Measurements from ENCODE around the gene LSR.
A peak's percentile ranks its signal among the peaks of the same experiment; 100 is the strongest.

Gene LSR, protein sequence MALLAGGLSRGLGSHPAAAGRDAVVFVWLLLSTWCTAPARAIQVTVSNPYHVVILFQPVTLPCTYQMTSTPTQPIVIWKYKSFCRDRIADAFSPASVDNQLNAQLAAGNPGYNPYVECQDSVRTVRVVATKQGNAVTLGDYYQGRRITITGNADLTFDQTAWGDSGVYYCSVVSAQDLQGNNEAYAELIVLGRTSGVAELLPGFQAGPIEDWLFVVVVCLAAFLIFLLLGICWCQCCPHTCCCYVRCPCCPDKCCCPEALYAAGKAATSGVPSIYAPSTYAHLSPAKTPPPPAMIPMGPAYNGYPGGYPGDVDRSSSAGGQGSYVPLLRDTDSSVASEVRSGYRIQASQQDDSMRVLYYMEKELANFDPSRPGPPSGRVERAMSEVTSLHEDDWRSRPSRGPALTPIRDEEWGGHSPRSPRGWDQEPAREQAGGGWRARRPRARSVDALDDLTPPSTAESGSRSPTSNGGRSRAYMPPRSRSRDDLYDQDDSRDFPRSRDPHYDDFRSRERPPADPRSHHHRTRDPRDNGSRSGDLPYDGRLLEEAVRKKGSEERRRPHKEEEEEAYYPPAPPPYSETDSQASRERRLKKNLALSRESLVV

DNA sequence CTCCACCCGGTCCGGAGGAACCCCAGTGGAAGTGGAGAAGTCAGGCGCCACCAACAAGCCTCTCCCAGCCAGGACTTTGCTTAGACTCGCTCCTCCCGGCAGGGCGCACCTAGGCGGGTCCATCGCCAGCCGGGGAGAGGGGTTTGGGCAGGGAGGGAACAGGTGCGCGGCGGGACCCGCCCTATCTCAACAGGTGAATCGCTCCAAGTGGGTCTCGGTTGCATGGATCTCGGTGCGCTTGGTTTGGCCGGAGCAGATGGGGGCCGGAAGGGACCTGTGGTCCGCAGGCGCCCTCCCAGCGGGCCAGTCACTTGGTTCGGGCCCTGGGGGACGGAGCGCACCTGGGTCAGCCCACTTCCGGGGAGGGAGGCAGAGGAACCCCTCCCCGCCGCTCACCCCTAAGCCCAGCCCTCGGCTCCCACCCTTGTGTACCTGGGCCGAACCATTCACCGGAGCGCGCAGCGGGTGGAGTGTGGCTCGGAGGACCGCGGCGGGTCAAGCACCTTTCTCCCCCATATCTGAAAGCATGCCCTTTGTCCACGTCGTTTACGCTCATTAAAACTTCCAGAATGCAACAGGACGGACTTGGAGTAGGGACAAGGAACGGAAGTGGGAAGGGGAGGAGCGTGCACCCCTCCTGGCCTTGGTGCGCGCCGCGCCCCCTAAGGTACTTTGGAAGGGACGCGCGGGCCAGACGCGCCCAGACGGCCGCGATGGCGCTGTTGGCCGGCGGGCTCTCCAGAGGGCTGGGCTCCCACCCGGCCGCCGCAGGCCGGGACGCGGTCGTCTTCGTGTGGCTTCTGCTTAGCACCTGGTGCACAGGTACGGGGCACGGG is at the start of gene LSR:
Gene LSR (plus strand): TSS at position 693 of the 836 bp plus-strand sequence. CDS start 21 bp downstream, at position 714.
- DNase-seq: peak; percentile 97 to 99

DNA sequence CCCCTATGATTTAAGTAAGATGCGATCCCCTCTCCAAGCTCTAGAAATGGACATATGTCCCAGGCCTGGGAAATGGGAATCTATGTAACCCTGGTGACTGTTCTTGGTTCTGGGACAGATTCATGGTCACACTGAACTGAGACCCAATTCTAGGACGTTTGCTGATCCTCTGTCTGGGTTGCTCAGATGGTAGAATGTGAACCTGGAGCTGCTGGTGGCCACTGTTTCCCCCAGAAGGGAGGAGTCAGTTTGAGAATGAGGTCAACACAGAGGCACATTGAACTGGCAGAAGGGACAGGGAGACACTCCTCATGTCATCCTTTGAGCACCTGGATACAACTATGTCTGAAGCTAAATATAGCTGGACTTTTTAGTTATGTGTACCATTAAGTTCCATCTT is 49.3 kb upstream of the LSR start:
- no peak for DNase-seq

DNA sequence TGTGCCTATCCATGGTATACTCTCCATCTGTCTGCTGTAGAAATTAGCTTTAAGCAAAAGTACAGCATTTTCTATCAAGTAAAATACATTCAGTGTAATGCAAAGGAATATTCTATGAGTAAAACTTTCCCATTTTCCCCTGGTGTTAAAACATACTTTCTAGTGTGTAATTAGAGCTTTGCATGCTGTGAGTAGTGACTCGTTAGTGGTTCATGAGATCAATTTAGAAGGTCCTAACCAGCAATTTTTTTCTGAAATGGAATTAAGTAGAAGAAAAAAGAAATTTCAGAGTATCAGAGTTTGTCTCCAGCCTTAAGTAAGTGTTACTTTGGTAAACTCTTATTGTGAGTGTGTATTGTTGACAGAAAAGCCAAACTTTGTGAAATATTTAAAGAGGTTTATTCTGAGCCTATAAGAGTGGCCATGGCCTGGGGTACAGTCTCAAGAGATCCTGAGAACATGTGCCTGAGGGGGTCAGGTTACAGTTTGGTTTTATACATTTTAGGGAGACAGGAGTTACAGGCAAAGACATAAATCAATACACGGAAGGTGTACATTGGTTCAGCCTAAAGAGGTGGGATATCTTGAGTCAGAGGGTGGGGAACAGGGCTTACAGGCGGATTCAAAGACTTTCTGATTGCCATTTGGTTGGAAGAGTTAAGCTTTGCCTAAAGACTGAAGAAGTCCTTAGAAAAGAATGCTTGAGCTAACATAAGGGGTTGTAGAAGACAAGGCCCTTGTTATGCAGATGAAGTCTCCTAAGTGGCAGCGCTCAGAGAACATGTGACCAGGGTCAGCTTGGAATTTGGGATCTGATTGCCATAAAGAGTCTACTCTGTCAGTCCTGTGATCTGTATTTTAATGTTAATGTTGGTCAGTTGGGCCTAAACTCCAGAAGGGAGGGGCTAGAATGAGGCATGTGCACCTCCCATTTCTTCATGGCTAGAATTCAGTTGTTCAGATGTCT is 45.8 kb upstream of the LSR start:
- DNase-seq: no peak

DNA sequence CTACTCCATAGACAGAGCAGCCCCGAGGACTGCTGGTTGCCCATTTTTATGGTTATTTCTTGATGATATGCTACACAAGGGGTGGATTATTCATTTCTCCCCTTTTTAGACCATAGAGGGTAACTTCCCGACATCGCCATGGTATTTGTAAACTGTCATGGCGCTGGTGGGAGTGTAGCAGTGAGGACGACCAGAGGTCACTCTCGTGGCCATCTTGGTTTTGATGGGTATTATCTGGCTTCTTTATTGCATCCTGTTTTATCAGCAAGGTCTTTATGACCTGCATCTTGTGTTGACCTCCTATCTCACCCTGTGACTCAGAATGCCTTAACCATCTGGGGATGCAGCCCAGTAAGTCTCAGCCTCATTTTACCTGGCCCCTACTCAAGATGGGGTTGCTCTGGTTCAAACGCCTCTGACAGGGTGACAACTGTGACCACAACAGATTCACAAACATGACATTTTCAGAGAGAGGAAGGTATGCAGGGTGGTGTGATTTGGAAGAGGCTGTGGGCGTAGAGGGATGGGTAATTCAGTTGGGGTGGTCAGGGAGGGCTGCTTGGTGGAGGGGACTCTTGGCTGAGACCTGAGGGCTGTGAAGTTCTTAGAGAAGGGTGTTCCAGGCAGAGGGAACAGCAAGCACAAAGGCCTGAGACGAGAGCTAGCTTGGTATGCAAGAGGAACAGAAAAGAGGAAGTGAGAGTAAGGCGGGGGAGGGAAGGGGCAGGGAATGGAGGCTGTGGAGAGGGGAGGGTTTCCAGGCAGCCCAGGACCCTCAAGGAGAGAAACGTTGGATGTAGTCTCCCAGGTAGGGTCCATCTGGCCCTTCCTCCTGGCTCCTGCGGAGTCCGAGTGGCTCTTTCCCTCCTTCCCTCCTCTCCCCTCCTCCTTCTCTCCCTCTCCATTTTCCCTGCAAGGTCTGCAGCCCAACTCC is 43.7 kb upstream of the LSR start:
- DNase-seq: no peak

DNA sequence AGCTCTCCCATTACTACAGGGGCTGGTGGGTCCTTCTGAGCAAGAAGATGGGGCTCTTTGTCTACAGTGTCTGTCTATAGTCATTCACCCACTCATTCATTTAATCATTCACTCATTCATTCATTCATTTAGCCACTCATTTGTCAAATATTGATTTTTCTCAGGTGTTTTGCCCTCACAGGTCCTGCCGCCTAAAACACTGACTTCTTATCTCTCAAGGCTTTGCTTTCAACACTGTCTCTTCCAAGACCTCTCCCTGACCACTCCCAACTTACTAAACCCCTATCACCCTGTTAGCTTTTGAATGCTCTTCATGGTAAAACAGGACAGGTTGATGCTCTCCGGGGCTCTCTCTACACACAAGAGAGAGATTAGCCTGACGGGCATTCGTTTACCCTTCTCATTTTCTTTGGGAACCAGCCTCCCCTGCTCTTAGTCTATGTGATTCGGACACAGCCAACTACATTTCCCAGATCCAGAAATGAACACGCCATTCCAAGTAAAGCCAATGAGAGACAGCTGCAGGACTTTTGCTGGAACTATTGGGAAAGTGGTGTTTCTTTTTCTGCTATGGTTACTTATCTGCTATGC is 43.0 kb upstream of the LSR start:
- DNase-seq: no peak

DNA sequence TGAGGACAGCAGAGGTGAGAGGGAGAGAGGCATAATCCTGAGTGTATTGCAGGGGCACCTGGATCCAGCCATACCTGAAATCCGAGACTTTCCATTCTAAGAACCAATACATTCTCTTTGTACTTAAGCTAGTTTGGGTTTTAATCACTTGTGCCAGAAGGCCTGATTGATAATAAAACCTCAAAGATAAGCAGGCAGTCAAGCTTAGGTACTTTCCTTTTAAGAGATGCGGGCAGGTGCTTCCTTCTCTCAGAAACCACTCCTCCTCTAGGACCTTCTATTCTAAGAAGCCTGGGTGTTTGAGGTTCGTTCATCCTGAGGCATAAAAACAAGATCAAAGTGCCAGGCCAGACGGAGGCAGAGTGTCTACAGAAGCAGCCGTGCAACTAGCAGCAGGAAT is 42.4 kb upstream of the LSR start:
- no peak for DNase-seq

DNA sequence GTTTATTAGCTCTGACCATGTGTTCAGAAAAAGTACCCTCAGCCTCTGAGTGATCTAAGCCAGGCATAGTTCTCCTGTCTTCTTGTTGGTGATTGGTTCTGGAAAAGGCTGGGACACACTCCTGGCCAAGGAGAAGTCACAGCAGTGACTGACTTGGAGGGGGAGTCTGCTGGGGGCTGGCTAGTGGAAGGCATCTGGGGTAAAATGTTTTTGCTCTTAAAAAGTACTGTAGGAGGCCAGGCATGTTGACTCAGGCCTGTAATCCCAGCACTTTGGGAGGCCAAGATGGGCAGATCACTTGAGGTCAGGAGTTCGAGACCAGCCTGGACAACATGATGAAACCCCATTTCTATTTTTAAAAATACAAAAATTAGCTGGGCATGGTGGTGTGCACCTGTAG is 41.9 kb upstream of the LSR start:
- DNase-seq: no peak

DNA sequence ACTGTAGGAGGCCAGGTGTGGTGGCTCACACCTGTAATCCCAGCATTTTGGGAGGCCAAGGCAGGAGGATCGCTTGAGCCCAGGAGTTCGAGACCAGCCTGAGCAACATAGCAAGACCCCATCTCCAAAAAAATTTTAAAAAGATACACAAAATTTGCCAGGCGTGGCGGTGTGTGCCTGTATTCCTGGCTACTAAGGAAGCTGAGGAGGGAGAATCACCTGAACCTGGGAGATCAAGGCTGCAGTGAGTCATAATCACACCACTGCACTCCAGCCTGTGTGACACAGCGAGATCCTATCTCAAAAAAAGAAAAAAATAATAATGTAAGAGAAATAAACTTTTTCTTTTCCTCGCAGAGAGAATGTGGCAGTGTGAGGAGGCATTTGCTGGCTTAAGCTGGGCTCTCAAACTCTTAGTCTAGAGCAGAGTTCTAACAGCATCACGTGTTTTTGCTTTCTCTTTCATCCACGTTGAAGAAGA is 41.4 kb upstream of the LSR start:
- no peak for DNase-seq

DNA sequence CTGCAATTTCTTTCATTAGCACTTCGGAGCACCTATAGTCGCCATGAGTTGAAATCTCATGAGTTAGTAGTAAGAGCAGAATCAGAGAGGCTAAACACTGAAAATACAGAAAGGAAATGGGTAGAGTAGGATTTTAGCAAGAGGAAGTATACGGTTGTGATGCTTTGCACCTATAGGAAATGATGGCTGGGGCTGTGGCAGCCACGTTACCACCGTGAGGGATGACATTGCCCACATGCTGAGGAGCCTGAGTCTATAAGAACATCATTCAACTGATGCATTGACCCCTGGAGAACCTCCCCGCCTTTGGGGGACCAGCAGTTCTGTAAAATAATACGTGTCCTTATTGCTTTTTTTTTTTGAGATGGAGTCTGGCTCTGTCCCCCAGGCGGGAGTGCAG is 40.7 kb upstream of the LSR start:
- no peak for DNase-seq

DNA sequence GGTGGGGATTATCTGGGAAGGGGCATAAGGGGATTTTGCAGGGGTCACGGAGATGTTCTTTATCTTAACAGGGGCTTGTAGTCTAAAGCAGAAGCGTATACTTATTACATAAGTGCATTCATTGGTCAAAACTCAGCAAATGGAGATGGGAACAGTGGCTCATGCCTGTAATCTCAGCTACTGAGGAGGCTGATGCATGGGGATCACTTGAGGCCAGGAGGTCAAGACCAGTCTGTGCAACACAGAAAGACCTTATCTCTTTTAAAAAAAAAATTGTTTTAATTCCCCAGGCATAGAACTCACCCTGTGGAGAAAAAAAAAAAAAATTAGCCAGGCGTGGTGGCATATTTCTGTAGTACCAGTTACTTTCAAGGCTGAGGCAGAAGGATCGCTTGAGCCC is 39.2 kb upstream of the LSR start:
- no peak for DNase-seq

DNA sequence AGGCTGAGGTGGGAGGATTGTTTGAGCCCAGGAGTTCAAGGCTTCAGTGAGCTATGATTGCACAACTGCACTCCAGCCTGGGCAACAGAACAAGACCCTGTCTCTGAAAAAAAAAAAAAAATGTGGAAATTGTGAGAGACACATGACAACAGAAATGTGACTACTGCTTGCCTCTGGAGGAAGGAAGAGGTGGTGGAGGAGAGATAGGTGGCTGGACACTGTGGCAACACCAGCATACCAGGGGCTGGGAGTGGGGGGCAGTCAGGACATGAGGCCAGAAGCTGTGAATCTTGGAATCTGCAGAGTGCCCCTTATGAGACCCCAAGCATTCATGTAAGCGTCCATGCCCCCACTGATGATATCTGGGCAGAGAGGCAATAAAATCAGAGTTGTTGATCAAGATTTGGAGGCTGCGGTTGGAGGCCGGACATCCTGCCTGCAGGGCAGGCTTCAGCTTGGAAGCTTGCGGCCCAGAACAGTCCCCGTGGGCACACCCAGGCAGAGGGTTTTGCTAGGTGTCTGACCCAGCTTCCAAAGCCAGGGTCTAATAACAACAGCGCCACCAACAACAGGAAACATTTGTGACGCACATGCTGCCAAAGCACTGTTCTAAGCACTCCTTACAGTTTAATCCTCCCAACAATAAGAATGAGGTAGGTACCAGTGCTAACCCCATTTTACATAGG is 37.1 kb upstream of the LSR start:
- no peak for DNase-seq

DNA sequence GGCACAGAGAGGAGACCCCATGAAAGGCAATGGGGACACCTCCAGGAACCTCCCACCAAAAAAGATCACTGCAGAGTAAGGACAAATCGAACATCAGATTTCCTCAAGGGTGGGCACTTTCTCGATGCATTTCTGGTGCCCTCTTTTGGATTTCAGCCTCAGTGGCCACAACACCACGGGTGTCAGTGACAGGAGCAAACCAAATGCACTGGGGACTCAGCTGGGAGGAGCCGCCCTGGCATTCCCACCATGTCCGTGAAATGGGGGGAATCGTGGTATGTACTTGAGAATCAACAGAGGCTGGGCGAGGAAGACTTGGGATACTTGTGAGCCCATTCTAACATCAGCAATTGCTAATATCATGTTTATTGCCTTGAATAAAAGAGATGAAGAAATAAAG is 36.6 kb upstream of the LSR start:
- no peak for DNase-seq

DNA sequence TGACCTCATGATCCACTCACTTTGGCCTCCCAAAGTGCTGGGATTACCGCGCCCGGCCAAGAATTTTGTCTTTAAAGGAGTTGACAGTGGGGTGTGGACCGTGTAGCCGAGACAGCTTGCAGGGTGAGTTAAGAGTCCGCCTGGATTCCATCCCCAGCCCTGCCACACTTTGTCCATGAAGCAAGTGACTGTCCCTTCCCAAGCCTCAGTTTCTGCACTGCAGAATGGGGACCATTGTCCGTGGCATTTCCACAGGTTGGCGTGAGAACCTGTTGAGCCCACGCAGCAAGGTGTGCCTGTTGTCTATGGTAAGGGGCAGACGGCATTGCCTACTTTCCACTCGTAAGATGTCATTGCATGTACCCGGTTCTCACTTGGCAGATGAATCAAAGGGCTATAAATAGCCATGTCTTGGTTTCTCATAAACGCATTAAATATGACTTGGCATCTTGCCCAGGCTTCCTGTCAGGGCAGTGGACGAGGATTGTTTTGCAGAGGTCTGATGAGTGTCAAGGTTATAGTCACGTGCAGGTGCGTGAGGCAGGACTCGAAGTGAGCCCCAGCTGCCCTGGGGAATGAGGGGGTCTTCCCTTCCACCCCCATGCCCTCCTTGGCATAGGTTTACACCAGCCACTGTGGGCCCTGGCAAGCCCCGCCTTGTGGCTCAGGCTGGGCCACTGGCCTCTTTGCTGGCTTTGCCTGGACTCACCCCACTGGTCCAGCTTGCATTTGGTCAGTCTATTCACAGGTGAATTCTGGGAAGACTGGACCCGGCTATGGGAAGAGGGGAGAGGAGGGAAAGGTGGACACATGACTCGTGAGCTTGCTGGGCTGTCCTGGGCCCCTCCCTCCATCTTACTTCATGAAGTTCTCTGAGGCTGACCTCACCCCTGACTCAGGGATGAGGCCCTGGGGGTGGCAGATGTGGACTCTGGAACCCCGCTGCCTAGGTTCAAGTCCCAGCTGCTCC is 34.9 kb upstream of the LSR start:
- DNase-seq: peak; percentile 52 to 79

DNA sequence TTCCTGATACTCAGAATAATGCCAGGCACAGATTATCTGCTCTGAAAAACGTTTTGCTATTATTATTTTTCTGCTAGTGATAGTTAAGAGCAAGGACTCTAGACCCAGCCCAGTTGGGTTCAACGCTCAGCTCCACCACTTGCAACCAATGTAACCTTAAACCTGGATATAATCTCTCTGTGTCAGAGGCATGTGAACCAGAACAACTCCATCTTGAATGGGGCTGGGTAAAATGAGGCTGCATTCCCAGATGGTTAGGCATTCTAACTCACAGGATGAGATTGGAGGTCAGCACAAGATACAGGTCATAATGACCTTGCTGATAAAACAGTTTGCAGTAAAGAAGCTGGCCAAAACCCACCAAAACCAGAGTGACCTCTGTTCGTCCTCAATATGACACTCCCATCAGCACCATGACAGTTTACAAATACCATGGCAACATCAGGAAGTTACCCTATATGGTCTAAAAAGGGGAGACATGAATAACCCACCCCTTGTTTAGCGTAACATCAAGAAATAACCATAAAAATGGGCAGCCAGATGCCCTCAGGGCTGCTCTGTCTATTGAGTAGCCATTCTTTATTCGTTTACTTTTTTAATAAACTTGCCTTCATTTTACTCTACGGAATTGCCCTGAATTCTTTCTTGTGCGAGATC is 33.9 kb upstream of the LSR start:
- DNase-seq: no peak

DNA sequence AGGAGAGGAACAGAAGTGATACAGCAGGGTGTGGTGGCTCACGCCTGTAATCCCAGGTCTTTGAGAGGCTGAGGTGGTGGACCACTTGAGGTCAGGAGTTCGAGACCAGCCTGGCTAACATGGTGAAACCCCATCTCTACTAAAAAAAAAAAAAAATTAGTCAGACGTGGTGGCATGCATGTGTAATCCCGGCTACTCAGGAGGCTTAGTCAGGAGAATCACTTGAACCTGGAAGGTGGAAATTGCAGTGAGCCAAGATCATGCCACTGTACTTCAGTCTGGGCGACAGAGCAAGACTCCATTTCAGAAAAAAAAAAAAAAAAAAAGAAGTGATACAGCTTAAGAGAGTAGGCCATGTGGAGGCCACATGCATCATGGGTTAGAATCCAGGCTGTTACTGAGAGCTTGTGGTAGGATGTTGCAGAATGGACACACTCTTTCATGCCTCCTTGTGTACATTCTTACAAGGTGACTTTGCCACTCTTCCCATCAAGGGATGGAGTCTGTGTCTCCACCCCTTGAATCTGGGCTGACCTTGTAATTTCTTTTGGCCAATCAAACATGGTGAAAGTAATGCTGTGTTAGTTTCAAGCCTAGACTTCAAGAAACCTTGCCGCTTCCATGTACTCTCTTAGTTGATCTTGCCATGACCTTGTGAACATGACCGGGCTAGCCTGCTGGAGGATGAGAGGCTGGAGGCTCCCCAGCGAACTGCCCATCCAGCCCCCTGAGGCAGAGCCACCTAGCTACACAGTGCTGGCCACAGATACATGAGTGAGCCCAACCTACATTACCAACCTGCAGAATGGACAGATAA is 32.6 kb upstream of the LSR start:
- no peak for DNase-seq

DNA sequence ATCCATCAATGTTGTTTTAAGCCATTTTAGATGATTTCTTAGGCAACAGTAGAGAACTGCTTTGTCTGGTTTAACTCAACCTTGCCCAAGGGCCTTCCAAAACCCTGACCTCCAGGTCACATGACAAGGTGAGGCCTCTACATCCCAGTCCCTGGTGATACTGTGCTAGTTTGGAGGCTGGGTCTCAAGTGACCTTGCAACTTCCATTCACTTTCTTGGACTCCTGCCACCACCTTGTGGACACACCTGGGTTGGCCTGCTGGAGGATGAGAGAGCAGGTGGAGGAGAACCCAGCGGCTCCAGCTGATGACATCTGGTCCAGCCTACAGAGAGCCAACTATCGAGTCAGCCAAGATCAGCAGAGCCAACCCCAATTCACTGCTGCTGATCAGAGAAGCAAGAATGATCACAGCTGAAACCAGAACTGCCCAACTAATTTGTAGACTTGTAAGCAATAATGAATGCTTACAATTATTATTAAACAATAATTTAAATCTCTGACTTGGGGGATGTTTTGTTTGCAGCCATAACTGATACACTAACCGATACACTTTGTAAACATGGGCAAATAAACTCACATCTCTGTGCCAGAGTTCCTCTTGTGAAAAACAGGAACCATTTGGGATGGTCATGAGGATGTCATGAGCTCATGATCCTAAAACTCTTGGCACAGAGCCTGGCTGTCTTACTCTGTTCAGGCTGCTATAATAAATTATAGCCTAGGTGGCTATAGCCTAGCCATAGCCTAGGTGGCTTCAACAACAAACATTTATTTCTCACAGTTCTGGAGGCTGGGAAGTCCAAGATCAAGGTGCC is 31.8 kb upstream of the LSR start:
- peak in 1 of 2 experiments; percentile 26 for DNase-seq

DNA sequence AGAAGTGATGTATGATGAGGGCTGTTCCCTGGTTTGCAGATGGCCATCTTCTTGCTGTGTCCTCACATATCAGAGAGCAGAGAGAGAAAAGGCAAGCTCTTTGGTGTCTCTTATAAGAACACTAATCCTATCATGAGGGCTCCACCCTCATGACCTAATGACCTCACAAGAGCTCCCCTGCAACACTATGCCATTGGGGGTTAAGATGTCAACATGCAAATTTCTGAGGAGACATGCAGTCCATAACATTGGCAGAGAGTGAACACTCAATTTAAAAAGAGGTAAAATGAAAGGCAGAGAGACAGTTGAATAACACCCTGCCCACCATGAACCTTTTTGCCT is 31.2 kb upstream of the LSR start:
- no peak for DNase-seq

Data from NCI-H526 (cell line).